ENCODE data around the gene SLC5A11. TPM values are rescaled to one million over a fixed set of nuclear protein-coding genes. Genes with fewer than 3 reads are reported as not detected.
A peak's percentile ranks its signal among the peaks of the same experiment; 100 is the strongest.

The SLC5A11 gene
- total RNA-seq, 1 experiment from 2014 or later = not detected

GRCh38 chr16:24918641-24919040 lies 72.9 kb downstream of the SLC5A11 start:
- no TSS peak for BruUV-seq (replicated peaks)
- no peaks in the 10 kb centered on the region for H3K9me3 Mint-ChIP-seq (ENCODE audit: low read depth, unreplicated experiment)
- CTCF ChIA-PET = no interaction called here
- no peak for DNase-seq
- H3K4me1 Mint-ChIP-seq (ENCODE audit: low read depth, unreplicated experiment) = no peaks in the 10 kb centered on the region
- no peak overlapping the region for H3K27ac Mint-ChIP-seq (ENCODE audit: unreplicated experiment)
- H3K4me3 Mint-ChIP-seq (ENCODE audit: low read depth, unreplicated experiment) = no peak overlapping the region
- intact Hi-C loops (cut with micrococcal nuclease; ENCODE audit: unreplicated experiment) = no loop called here
- H3K36me3 Mint-ChIP-seq (ENCODE audit: insufficient read depth, unreplicated experiment) = peaks cover 11% of the 10 kb centered on the region
- H3K27me3 Mint-ChIP-seq (ENCODE audit: unreplicated experiment) = no peaks in the 10 kb centered on the region
- no peak for TF ChIP-seq CTCF (IDR thresholded peaks at IDR 0.05; ENCODE audit: unreplicated experiment)

DNA sequence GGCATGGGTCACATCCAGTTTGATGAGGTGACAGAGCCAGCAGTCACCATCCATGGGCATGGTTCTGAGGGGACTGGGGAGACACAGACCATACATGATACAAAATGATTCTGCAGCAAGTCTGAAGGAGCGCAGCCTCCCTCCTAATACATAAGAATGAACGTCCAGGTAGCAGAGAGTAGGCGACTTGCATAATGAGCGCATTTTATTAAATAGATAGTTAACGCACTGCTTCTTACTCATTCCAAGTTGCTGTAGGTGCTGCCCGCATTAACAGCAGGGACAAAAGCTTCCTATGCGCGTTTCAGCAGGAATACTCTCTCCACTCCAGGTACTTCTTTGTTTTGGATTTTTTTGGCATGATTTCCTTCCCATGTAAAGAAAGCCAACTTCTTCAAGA lies 73.8 kb downstream of the SLC5A11 start:
- Mint-ChIP-seq H3K27ac (ENCODE audit: unreplicated experiment) (no peak overlapping the region), H3K4me1 (ENCODE audit: low read depth, unreplicated experiment) (no peaks in the 10 kb centered on the region), H3K36me3 (ENCODE audit: insufficient read depth, unreplicated experiment) (peaks cover 11% of the 10 kb centered on the region), H3K4me3 (ENCODE audit: low read depth, unreplicated experiment) (no peak overlapping the region), H3K27me3 (ENCODE audit: unreplicated experiment) (no peaks in the 10 kb centered on the region), H3K9me3 (ENCODE audit: low read depth, unreplicated experiment) (no peaks in the 10 kb centered on the region)
- CTCF ChIA-PET = no interaction called here
- no peak for TF ChIP-seq CTCF (IDR thresholded peaks at IDR 0.05; ENCODE audit: unreplicated experiment)
- intact Hi-C loops (cut with micrococcal nuclease; ENCODE audit: unreplicated experiment) = no loop called here
- TSS peak; percentile 87 for BruUV-seq (replicated peaks)
- no peak for DNase-seq

DNA sequence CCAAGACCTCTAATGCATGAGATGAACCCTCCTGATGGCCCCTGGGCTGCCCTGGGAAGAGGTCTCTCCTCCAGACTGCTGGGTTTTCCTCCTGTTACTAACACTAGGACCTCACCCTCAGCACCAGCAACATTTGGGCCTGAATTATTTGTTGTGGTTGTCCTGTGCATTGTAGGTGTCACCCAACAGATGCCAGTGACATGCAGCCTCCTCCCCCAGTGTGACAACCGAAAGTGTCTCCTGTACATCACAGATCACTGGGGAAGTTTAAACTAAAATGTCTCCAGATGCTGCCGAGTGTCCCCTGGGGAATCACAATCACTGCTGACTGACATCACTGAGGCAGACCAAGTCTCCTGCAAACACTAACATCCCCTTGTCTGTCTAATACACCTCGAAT lies 74.8 kb downstream of the SLC5A11 start:
- Mint-ChIP-seq H3K4me1 (ENCODE audit: low read depth, unreplicated experiment) (no peaks in the 10 kb centered on the region), H3K27me3 (ENCODE audit: unreplicated experiment) (no peaks in the 10 kb centered on the region), H3K27ac (ENCODE audit: unreplicated experiment) (no peak overlapping the region), H3K4me3 (ENCODE audit: low read depth, unreplicated experiment) (no peak overlapping the region), H3K9me3 (ENCODE audit: low read depth, unreplicated experiment) (no peaks in the 10 kb centered on the region), H3K36me3 (ENCODE audit: insufficient read depth, unreplicated experiment) (peaks cover 9% of the 10 kb centered on the region)
- CTCF ChIA-PET = no interaction called here
- intact Hi-C loops (cut with micrococcal nuclease; ENCODE audit: unreplicated experiment) = no loop called here
- TF ChIP-seq CTCF (IDR thresholded peaks at IDR 0.05; ENCODE audit: unreplicated experiment) = no peak
- no TSS peak for BruUV-seq (replicated peaks)
- no peak for DNase-seq

- BruUV-seq (replicated peaks) = no TSS peak
- no peak for TF ChIP-seq CTCF (IDR thresholded peaks at IDR 0.05; ENCODE audit: unreplicated experiment)
- CTCF ChIA-PET = interaction anchor here (1.1 kb wide), 1 partner anchor 13 kb away, joined by 3 read pairs; no protein-coding TSS in a partner anchor
- no peaks in the 10 kb centered on the region for H3K9me3 Mint-ChIP-seq (ENCODE audit: low read depth, unreplicated experiment)
- no peak for DNase-seq
- H3K27me3 Mint-ChIP-seq (ENCODE audit: unreplicated experiment) = no peaks in the 10 kb centered on the region
- H3K4me3 Mint-ChIP-seq (ENCODE audit: low read depth, unreplicated experiment) = no peak overlapping the region
- peaks cover 4% of the 10 kb centered on the region for H3K36me3 Mint-ChIP-seq (ENCODE audit: insufficient read depth, unreplicated experiment)
- H3K4me1 Mint-ChIP-seq (ENCODE audit: low read depth, unreplicated experiment) = no peaks in the 10 kb centered on the region
- intact Hi-C loops (cut with micrococcal nuclease; ENCODE audit: unreplicated experiment) = no loop called here
- H3K27ac Mint-ChIP-seq (ENCODE audit: unreplicated experiment) = no peak overlapping the region
Observed at GRCh38 chr16:24921229-24921628, 75.5 kb downstream of the SLC5A11 start.
